Measurements from ENCODE around the gene ZCCHC2. TPM values are rescaled to one million over a fixed set of nuclear protein-coding genes. Genes with fewer than 3 reads are reported as not detected.

The ZCCHC2 gene
- total and polyA plus RNA-seq, 2 of the 13 experiments (the other 11 are each of a cell fraction or from before 2014, with no cell fraction given): 62.5 to 76.1 TPM

- no peak overlapping the region for H3K9ac ChIP-seq (ENCODE audit: insufficient read depth, low read depth, low read length)
- ChIA-PET POLR2A (no interaction called here), CTCF (ENCODE audit: low intra/inter-chr PET ratio, low total read pairs) (no interaction called here)
- TF ChIP-seq PAWR (CRISPR knock-in tag; IDR thresholded peaks at IDR 0.05; ENCODE audit: borderline replicate concordance) (no peak), ZBTB14 (CRISPR knock-in tag; IDR thresholded peaks at IDR 0.05) (no peak), ZNF740 (CRISPR knock-in tag; IDR thresholded peaks at IDR 0.05) (no peak), CENPX (CRISPR knock-in tag; IDR thresholded peaks at IDR 0.05) (no peak)
- no peaks in the 10 kb centered on the region for H3K4me1 ChIP-seq (ENCODE audit: insufficient read depth, low read length)
- ATAC-seq: no peak
- intact Hi-C loops (cut with micrococcal nuclease; ENCODE audit: unreplicated experiment) (no loop called here), in situ Hi-C loops (cut with HindIII; ENCODE audit: extremely low pct_ligation_motif_present, low pct_unique_long_range_greater_than_20kb) (no loop called here)
- no peaks in the 10 kb centered on the region; the same call in 1 of the 2 replicates for H4K20me1 ChIP-seq (ENCODE audit: insufficient read depth, low read length)
- H3K9me3 ChIP-seq (ENCODE audit: low read length): no peaks in the 10 kb centered on the region
- H3K36me3 ChIP-seq (replicated peaks in 1 of 2; ENCODE audit: control insufficient read depth in 1 of 2, insufficient read depth in 2 of 2, low read length in 2 of 2): peaks cover 26 to 73% of the 10 kb centered on the region in 2 experiments
- no peak overlapping the region for H3K4me2 ChIP-seq (ENCODE audit: low read depth, low read length)
- FAIRE-seq: no peak
- BruUV-seq (replicated peaks): no TSS peak
- no peak for DNase-seq (ENCODE audit: low spot score)
- no peak overlapping the region for H2AFZ ChIP-seq (ENCODE audit: low read length)
- no peak overlapping the region for H3K4me3 ChIP-seq (replicated peaks in 1 of 3; ENCODE audit: insufficient read depth in 1 of 3, low read depth in 2 of 3, low read length in 3 of 3)
- peaks cover 4% of the 10 kb centered on the region for H3K79me2 ChIP-seq (ENCODE audit: insufficient read depth, low read length)
- no peak overlapping the region for H3K27ac ChIP-seq (ENCODE audit: extremely low read length, insufficient read depth, low read length)
- 45% methylated on average over 2 of the region's 2 CpGs for WGBS (ENCODE audit: low lambda C conversion rate)
- no peaks in the 10 kb centered on the region for H3K27me3 ChIP-seq (ENCODE audit: control insufficient read depth in 1 of 2, insufficient read depth in 2 of 2, low read length in 2 of 2)
Observed at GRCh38 chr18:62577765-62578164, 54.9 kb downstream of the ZCCHC2 start.

GRCh38 chr18:62578980-62579511 lies 56.2 kb downstream of the ZCCHC2 start:
- Histone ChIP-seq H3K9ac (ENCODE audit: insufficient read depth, low read depth, low read length) (no peak overlapping the region), H3K4me3 (replicated peaks in 1 of 3; ENCODE audit: insufficient read depth in 1 of 3, low read depth in 2 of 3, low read length in 3 of 3) (no peak overlapping the region), H4K20me1 (ENCODE audit: insufficient read depth, low read length) (no peaks in the 10 kb centered on the region; the same call in 1 of the 2 replicates), H3K36me3 (replicated peaks in 1 of 2; ENCODE audit: control insufficient read depth in 1 of 2, insufficient read depth in 2 of 2, low read length in 2 of 2) (peaks cover 25 to 67% of the 10 kb centered on the region in 2 experiments), H3K4me1 (ENCODE audit: insufficient read depth, low read length) (0 out of 2 replicates have a peak, but pooled peaks cover 5% of the 10 kb centered on the region), H3K27me3 (ENCODE audit: control insufficient read depth in 1 of 2, insufficient read depth in 2 of 2, low read length in 2 of 2) (no peaks in the 10 kb centered on the region), H3K9me3 (ENCODE audit: low read length) (no peaks in the 10 kb centered on the region), H2AFZ (ENCODE audit: low read length) (no peak overlapping the region), H3K79me2 (ENCODE audit: insufficient read depth, low read length) (peaks cover 4% of the 10 kb centered on the region), H3K27ac (ENCODE audit: extremely low read length, insufficient read depth, low read length) (no peak overlapping the region), H3K4me2 (ENCODE audit: low read depth, low read length) (no peak overlapping the region)
- FAIRE-seq (no peak), ATAC-seq (no peak), DNase-seq (ENCODE audit: low spot score) (no peak)
- in situ Hi-C loops (cut with HindIII; ENCODE audit: extremely low pct_ligation_motif_present, low pct_unique_long_range_greater_than_20kb): no loop called here
- TF ChIP-seq PRPF4 (IDR thresholded peaks at IDR 0.05; ENCODE audit: low read depth, low read length, poor library complexity, severe bottlenecking) (no peak), ZNF567 (CRISPR knock-in tag; IDR thresholded peaks at IDR 0.05; ENCODE audit: borderline replicate concordance) (no peak), GTF3A (CRISPR knock-in tag; conservative IDR thresholded peaks at IDR 0.05) (no peak), KLF9 (CRISPR knock-in tag; IDR thresholded peaks at IDR 0.05; ENCODE audit: low read depth) (no peak), ZNF766 (CRISPR knock-in tag; IDR thresholded peaks at IDR 0.05; ENCODE audit: borderline replicate concordance) (no peak), SMYD3 (CRISPR knock-in tag; IDR thresholded peaks at IDR 0.05) (no peak), HBP1 (CRISPR knock-in tag; IDR thresholded peaks at IDR 0.05; ENCODE audit: low read depth) (no peak), ZKSCAN1 (IDR thresholded peaks at IDR 0.05; ENCODE audit: low read length) (no peak), GLI4 (CRISPR knock-in tag; IDR thresholded peaks at IDR 0.05; ENCODE audit: borderline replicate concordance) (no peak), ZBTB7B (CRISPR knock-in tag; IDR thresholded peaks at IDR 0.05) (no peak), ZNF333 (CRISPR knock-in tag; IDR thresholded peaks at IDR 0.05; ENCODE audit: borderline replicate concordance) (no peak), ZKSCAN5 (CRISPR knock-in tag; IDR thresholded peaks at IDR 0.05) (no peak)
- intact Hi-C loops (cut with micrococcal nuclease; ENCODE audit: unreplicated experiment): no loop called here
- ChIA-PET POLR2A (no interaction called here), CTCF (ENCODE audit: low intra/inter-chr PET ratio, low total read pairs) (no interaction called here)
- 95% methylated on average over 12 of the region's 13 CpGs for WGBS (ENCODE audit: low lambda C conversion rate)
- no TSS peak for BruUV-seq (replicated peaks)
